Body of pancreas (tissue), 4 donors: ENCODE measurements around the gene POLR2J.

Experiments
- POLR2A ChIP-seq, 3 donors: fragments of 450-650 bp; IDR thresholded peaks; one replicate each; pipeline ENCODE4 v1.6.1; 2016; ENCODE audit warnings: antibody characterized with exemption in 3 of 3, mild to moderate bottlenecking in 2 of 3
- TF ChIP-seq, protein P1 (sequence below), 7 experiments: fragments of 450-650 bp in 4 of 7; fragments of 200-600 bp in 3 of 7; sonication (generic) in 3 of 7; IDR thresholded peaks; one replicate each; pipeline ENCODE4 v1.5.1; 2016 to 2019; ENCODE audit warnings: antibody characterized with exemption in 7 of 7

DNA sequence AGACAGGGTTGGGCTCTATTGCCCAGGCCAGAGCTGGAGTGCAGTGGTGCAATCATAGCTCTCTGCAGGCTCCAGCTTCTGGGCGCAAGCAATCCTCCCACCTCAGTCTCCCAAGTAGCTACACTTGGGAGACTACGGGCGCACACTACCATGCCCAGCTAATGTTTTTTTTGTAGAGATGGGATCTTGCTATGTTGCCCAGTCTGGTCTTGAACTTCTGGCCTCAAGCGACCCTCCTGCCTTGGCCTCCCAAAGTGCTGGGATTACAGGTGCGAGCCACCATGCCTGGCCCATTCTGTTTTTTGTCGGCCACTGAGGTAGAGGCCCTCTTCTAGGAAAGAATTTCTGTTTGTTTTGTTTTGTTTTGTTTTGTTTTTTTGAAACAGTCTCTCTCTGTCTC is 26.3 kb downstream of the POLR2J start:
- TF ChIP-seq, protein P1, sequence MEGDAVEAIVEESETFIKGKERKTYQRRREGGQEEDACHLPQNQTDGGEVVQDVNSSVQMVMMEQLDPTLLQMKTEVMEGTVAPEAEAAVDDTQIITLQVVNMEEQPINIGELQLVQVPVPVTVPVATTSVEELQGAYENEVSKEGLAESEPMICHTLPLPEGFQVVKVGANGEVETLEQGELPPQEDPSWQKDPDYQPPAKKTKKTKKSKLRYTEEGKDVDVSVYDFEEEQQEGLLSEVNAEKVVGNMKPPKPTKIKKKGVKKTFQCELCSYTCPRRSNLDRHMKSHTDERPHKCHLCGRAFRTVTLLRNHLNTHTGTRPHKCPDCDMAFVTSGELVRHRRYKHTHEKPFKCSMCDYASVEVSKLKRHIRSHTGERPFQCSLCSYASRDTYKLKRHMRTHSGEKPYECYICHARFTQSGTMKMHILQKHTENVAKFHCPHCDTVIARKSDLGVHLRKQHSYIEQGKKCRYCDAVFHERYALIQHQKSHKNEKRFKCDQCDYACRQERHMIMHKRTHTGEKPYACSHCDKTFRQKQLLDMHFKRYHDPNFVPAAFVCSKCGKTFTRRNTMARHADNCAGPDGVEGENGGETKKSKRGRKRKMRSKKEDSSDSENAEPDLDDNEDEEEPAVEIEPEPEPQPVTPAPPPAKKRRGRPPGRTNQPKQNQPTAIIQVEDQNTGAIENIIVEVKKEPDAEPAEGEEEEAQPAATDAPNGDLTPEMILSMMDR (IDR thresholded peaks at IDR 0.05) = no peak
- no peak for TF ChIP-seq POLR2A (IDR thresholded peaks at IDR 0.05)
